T-helper 22 cell (primary cell): Measurements from ENCODE around the gene KBTBD2.
"Not testable (repeated sequence)": the region's sequence is repeated elsewhere in the genome, so short reads cannot be mapped to it uniquely, and the experiment has no call there.

Experiments
- DNase-seq: peaks from one replicate; pipeline ENCODE4 v3.0.0-alpha.2; 2020; ENCODE audit warnings: low read depth

The KBTBD2 gene

DNA sequence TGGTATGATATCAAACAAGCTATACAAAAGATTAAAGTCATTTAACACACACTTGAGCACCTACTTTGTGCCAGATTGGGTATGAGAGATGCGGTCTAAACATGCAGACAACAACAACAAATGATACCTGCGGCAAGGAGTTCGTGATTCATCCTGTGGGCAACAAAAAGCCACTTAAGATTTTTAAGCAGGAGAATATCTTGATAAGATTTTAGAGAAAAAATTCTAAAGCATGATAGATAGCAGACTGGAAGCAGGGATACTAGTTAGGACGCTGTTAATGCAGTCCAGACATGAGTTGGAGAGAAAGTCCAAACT lies 1.6 kb upstream of the KBTBD2 start:
- DNase-seq, result peak; percentile 29

DNA sequence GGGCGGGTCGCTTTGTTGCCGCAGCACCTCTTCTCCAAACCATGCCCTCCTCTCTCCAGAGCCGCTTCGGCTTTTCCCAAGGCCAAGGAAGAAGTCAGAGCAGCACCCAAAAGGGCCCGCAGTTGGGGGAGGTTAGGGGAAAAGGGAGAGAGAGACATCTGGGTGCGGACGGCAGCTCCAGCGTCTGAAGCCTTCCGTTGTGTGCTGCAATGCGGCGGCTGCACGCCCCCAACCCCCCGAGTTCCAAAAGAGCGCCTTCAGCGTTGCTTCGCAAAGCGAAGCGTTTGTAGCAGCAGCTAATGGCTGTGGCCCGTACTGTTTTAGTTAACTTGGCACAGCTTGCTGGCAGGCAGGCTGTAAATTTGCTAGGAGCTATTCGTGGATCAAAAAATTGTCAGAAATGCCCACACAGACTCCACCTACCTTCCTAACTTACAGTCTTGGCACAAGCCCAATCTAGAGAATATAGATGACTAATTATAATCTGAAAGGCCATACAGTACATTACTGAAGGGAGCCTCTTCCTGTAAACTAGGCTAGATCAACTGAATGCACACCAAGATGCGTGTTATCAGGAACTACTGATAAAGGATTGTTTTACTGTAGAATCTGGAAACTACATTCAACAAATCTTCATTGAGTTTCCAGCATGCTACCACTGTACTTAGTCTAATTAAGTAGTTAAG lies 1.1 kb upstream of the KBTBD2 start:
- peak; percentile 12 for DNase-seq

DNA sequence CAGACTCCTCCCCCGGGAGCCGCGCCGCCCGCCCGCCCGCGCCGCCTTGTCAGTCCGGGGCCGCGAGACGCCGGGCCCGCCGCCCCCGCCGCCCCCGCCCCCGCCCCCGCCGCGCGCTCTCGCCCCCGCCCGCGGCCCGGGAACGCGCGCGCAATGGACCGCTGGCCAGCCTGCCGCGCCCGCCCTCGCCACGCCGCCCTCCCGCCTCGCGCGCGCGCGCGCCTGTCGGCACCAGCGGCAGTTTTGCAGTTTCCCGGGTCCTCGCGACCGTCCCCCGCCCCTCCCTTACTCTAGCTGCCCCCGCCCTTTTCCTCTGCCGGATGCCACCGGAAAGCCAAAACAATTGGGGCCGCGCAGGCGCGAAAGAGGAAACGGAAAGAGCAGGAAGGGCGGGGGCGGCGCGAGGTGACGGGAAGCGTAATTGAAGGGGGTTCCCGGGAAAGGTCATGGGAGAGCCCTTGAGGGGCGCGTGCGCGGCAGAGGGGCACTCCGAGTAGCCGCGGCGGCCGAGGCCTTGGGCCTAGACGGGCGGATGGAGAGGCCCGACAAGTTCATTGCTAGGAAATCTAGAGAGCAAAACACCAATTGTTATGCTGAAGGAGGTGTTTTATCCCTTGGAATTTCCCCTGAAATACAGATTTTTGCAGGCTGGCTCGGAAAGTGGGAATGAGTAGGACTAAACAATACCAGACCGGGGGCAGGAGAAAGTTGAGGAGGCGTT lies 400 bp upstream of the KBTBD2 start:
- DNase-seq, result peak; percentile 98

DNA sequence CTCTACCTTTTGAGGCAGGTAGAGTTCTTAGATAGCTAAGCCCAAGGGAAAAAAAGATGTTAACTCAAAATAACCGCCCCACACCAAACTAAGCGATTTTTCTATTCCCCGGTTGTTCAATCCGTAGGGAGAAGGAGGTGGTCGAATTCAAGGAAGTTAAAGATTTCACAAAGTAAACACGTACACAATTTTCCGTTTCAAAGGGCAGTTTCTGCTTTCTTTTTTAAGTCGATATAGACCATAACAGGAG lies 842 bp downstream of the KBTBD2 start:
- DNase-seq, result no peak

DNA sequence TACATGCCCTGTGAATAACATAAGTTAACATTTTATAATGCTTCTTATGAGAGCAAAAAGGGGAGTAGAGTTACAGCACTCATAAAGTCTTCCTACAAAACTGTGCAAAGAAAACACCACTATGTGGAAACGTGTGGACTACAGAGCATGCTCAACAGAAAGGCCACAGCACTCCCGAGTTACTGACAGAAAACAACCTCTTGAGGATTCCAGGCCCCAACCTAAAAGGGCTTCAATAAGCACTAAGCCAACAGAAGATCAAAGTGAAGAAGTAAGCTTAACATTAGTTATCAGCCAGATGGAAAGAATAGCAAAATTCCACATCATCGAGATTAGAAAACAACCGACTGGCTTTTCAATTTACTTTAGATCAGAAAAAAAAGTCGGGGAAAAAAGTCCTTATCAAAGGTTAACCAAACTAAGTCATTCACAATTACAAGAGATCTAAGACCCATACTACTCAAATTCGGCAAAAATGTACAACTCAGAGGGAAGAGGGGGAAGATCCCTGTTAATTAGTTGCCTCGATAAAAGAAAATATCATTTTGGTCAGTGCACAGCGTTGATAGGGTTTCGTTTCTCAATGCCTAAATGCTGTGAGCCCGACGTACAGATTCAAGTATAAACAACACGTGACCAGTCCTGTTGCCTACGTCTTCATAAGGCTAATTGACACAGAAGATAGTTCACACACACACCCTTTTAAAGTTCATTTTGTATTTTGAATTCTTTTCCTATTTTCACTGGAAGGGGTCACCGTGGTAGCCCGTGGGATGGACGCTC lies 1.4 kb downstream of the KBTBD2 start:
- DNase-seq, result peak; percentile 42

DNA sequence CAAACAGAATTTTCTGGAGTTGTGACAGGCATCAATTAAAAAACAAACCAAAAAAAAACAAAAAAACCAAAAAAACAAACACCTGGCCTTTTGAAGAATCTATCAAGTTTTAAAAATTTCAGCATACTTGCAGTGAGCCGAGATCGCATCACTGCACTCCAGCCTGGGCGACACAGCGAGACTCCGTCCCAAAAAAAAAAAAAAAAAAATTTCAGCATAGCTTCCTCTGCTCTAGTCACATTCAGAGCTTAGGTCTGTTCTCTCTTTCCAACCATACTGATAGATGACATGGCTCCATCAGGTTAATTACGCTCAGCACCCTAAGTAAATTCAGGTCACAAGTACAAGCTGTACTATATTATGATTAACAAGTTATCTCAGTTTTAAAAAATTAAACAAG lies 3.1 kb downstream of the KBTBD2 start:
- DNase-seq, result no peak

DNA sequence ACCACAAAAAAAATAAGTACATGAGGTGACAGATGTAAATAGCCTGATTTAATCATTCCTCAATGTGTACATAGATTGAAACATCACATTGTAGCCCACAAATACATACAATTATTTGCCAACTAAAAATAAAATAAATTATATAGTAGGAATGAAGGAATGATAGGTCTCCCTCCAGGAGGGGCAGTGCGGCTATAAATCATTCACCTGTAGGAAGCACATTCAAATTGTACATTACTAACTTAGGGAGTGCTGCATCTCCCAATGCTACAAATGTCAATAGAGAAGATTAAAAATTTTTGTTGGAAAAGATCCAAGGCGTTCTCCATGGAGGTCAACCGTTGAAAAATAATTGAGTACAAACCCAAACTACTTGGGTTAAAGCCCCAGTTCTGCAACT lies 4.2 kb downstream of the KBTBD2 start:
- DNase-seq, result no peak

DNA sequence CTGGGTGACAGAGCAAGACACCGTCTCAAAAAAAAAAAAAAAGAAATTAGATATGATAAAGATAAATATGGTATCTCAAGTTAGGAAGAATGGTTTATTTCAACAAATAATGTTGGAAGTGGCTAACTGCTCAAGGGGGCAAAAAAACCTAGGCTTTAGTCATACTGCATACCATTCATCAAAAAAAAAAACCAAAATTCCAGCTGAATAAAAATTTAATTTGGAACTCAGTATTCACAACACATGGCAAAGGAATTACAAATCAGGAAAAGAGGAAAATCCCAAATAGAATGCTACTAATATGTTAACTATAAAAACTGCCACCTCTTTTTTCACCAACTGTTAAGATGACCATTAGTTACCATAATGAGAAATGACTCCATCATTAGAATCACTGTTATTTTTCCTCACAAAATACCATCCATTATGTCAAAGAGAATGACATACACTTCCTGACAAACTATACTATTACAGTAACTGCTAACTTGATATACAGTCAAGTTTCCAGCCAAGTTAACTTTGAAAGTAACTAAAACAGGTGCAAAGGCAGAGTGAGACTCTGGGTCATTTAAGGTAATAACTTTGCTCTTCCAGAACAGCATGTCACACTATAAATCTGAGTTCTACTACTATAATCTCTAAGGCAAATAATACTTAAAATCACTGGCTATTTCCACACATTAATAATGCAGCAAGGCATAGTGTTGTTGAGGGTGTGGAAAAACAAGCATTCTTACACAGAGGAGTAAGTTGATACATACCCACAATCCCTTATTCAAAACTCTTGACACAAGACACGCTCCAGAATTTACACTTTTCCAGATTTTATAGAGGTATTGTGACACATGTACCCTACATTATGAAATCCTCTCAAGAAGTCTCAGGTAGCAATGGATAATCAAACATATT lies 10.2 kb downstream of the KBTBD2 start:
- DNase-seq, result no peak

DNA sequence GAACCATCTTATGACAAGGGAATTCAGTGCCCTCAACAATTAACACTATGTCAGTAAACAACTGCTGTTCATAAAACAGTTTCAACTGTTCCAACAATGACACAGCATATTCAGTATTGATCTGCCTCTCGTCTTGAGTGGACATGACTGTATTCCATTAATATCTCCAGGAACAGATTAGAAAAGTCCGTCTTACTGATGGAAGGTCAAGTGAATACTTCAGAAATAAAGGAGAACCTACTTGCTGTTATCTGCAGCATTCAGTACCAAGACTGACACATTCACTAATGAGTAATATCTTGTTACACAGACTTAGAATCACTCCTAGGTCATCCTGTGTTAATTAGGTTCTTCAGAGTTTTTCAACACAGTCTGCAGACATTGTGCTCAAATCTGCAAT lies 12.1 kb downstream of the KBTBD2 start:
- no peak for DNase-seq

DNA sequence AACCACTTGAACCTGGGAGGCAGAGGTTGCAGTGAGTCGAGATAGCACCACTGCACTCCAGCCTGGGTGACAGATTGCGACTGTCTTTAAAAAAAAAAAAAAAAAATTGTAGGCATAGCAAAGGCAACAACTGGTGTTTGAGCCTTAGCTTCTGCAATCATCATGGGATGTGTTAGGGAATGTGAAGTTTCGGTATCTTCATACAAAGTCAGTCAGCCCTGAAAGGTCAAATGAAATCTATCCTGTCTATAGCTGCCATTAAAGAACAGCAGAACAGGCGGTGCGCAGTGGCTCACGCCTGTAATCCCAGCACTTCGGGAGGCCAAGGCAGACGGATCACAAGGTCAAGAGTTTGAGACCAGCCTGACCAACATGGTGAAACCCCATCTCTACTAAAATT lies 13.5 kb downstream of the KBTBD2 start:
- not testable (repeated sequence) for DNase-seq

DNA sequence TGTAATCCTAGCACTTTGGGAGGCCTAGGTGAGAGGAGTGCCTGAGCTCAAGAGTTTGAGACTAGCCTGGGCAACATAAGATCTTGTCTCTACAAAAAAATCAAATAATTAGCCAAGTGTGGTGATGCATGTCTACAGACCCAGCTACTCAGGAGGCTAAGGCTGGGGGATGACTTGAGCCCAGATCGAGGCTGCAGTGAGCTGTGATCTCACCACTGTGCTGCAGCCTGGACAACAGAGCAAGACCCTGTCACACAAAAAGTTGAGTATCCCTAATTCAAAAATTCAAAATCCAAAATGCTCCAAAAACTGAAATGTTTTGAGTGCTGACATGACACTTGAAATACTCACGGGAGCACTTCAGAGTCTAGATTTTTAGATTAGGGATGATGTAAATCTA lies 19.1 kb downstream of the KBTBD2 start:
- DNase-seq, result no peak

DNA sequence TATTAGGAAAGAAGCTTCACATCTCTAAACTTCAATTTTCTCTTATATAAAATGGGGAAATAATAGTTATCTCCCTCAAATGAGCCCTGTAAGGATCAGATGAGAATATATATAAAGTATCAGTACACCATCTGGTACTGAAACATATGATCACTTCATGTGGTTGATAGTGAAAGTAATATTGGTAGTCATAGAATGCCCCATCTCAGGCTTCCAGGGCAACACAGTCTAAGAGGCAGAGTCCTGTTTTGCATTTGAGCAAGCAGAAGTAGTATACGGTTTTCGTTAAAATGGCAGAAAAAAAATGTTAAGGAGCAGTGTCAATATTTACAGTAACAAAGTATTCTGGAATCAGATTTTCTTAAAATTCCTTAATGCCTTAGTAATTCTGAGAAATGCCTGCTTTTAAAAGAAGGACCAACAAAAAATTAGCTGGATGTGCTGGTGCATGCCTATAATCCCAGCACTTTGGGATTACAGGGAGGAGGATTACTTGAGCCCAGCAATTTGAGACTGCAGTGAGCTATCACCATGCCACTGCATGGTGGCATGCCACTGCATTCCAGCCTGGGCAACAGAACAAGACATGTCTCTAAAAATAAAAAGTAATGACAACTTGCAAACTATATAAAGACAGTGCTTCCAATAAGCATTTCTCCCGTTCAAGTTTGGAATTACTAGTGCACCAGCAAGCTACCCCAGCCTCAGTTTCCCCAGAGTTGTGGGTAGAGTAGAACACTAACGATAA lies 19.8 kb downstream of the KBTBD2 start:
- no peak for DNase-seq

DNA sequence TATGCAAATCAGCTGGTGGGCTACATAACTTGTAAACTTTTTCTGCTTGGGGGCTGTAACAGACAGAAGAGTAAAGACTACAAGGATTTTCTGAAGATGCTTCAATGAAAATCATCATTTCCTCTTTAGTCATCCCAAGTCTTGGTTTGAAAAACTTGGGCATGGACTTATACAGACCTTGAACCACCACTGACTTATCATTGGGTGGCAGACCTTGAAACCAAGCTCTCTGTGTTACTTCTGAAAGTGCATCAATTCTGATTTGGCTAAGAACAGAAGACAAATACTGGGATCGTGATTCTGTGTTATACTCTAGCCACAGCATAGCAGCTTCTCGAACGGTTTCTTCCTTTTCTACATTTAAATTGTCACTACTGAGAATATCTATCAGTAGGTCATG lies 21.3 kb downstream of the KBTBD2 start:
- no peak for DNase-seq

DNA sequence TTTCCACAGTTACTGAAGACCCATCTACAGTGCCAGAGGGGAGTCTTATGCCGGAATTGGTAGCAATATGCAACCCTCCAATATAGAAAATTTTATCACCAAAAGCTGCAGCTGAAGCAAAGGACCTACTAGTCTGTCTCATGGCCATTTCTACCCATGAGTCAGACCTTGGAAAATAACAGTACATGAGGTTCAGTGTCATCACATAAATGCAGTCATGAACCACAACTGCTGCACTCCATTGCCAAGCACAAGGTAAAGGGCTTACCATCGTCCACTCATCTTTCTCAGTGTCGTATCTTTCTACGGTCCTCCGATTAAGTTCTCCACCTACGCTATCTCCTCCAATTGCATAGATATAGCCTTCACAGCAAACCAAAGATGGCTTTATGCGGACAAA lies 21.8 kb downstream of the KBTBD2 start:
- no peak for DNase-seq

DNA sequence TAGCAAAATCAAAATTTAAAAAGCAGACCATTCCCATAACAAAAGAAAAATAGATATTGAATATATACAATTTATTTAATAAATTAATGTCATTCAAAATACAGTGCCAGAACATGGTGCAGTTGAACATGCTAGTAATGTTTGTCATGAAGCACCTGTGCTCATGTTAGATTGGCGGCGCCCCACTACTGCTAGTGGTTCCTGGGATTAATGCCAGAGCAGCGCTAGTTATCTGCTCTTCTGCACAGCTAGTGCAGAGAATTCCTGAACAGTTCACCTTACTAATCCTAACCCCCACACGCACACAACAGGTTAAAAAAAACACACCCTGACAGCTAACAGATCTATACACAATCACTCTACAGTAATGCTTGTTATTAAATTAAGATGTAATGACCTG lies 23.4 kb downstream of the KBTBD2 start:
- no peak for DNase-seq

DNA sequence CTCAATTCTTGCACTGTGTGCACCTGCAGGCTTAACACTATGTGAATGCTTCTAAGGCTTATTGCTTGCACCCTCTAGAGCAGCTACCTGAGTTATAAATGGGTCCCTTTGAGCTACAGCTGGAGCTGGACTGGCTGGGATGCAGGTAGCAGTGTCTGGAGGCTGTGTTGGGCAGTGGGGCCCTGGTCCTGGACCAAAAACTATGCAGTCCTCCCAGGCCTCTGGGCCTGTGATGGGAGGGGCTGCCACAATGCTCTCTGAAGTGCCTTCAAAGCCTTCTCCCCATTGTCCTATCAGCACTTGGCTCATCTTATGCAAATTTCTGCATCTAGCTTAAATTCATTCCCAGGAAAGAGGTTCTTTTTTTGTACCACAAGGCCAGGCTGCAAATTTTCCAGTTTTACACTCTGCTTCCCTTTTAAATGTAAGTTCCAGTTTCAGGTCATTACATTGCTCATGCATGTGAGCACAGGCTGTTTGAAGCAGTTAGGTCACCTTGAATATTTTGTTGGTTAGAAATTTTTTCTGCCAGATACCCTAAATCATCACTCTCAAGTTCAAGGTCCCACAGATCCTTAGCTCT lies 26.0 kb downstream of the KBTBD2 start:
- DNase-seq, result no peak

DNA sequence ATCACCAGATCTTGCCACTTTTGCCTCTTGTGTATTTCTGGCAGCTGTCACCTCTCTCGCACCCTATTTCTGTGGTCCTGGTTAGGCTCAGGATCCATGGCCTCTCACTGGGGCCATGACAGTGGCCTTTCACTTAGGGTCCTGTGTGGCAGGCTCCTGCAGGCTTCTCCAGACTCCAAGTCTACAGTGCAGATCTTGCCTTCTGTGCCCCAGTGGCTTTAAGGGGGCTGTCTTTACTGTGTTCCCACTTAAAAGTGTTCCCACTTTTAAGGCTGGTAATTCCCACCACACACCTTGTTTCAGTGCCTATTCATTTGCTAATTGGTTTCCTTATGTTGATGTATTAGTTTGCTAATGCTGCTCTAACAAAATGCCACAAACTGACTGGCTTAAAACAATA lies 27.7 kb downstream of the KBTBD2 start:
- not testable (repeated sequence) for DNase-seq

DNA sequence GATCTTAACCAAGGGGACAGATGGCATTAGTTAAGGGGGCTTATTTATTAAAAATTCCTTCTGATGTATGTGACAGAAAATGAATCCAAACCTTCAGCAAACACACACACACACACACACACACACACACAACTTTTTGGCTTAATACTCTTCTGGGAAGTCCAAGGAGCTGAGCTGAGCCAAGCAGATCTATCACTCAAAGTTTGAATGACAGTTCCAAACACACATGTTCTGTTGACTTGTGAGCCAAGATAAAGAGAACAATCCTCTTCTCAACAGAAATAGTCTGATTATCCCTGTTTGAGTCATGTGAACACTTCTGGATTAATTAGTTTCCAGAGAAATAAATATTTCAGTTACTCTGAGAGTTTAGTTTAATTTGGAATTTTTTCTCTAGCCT lies 31.5 kb downstream of the KBTBD2 start:
- no peak for DNase-seq

DNA sequence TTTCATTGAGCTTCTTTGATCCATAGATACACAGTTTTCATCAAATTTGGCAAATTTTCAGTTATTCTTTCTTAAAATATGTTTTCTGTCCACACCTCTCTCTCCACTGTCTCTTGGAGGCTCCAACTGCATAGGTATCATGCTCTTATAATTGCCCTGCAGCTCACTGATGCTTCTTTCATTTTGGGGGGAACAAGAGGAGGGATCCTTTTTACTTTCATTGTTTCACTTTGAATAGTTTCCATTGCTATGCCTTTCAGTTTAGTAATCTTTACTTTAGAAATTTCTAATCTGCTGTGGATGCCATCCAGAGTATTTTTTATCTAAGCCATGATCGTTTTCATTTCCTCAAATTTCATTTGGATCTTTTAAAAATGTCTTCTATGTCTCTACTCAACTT lies 32.9 kb downstream of the KBTBD2 start:
- DNase-seq, result no peak

DNA sequence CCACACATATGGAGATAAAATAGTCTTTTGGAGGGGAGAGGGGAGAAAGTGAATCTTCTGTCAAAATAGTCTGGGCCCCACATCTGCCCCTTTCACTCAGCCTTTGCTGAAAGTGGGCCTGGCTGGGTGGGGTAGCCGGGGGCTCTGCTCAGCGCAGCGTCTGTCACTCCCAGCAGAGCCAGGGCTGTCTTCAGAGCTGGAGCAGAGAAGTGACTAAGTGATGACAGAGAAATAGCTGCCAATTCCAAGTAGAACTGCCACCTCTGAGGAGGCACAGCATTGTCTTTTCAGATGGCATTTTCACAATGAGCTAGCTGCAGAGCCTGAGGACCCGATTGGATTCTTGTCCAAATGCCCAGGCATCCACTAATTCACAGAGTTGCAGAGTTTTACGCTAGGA lies 34.5 kb downstream of the KBTBD2 start:
- not testable (repeated sequence) for DNase-seq
